HEK293 (cell line): ENCODE data around the gene PAF1.

Source experiments
- CTCF ChIA-PET: fragments of 350-600 bp; formaldehyde crosslinking; extraction: SDS; loops from one replicate; lab custom pipeline; 2021; ENCODE audit warnings: antibody characterized with exemption; lab: Yijun Ruan, JAX
- POLR2A ChIA-PET: fragments of 300-600 bp; formaldehyde crosslinking; extraction: SDS; loops from one replicate; lab custom pipeline; 2020; ENCODE audit warnings: antibody characterized with exemption, inconsistent platforms; lab: Yijun Ruan, JAX
- H3K27ac ChIP-seq: fragments of 200-500 bp; sonication (Bioruptor generic); 2 replicates; pipeline ENCODE4 v1.5.1; 2014; ENCODE audit warnings: low read depth, low read length, control low read depth, inconsistent platforms; ENCODE audit errors: extremely low read depth
- H3K36me3 ChIP-seq, 2 experiments: fragments of 200-500 bp in 1 of 2; sonication (Bioruptor generic) in 1 of 2; 1 replicate in 1 of 2; 2 replicates in 1 of 2; pipeline ENCODE4 v1.5.1; 2014 to 2017; ENCODE audit warnings: inconsistent platforms in 2 of 2, low read length in 2 of 2; ENCODE audit not compliant: control insufficient read depth in 2 of 2, insufficient read depth in 1 of 2
- H3K4me1 ChIP-seq: fragments of 200-500 bp; sonication (Bioruptor generic); 2 replicates; pipeline ENCODE4 v1.5.1; 2014; ENCODE audit warnings: mild to moderate bottlenecking, low read length, inconsistent platforms; ENCODE audit not compliant: control insufficient read depth, insufficient read depth
- H3K4me3 ChIP-seq: 2 replicates; pipeline ENCODE4 v1.5.1; 2011; ENCODE audit warnings: low read depth, mild to moderate bottlenecking, control low read depth, low read length, moderate library complexity
- H3K9me3 ChIP-seq: fragments of 200-500 bp; sonication (Bioruptor generic); 2 replicates; pipeline ENCODE4 v1.5.1; 2014; ENCODE audit warnings: low read depth, low read length, inconsistent platforms; ENCODE audit not compliant: control insufficient read depth, insufficient read depth
- GLIS2 ChIP-seq: fragments of 450-650 bp; formaldehyde crosslinking; IDR thresholded peaks from 2 replicates; pipeline ENCODE4 v1.5.1; 2016; ENCODE audit warnings: missing biosample characterization, missing genetic modification characterization
- HOXC10 ChIP-seq: sonication (generic); formaldehyde crosslinking; IDR thresholded peaks from 2 replicates; pipeline ENCODE4 v1.8.1; 2023; ENCODE audit warnings: mild to moderate bottlenecking, missing genetic modification reagents
- PBX3 ChIP-seq: sonication (generic); formaldehyde crosslinking; IDR thresholded peaks from 2 replicates; pipeline ENCODE4 v1.8.1; 2022; ENCODE audit warnings: mild to moderate bottlenecking, moderate library complexity, missing genetic modification reagents
- REPIN1 ChIP-seq: fragments of 450-650 bp; formaldehyde crosslinking; IDR thresholded peaks from 2 replicates; pipeline ENCODE4 v1.5.1; 2017; ENCODE audit warnings: missing biosample characterization, missing genetic modification characterization, low read depth
- SP7 ChIP-seq: fragments of 450-650 bp; formaldehyde crosslinking; IDR thresholded peaks from 2 replicates; pipeline ENCODE4 v1.5.1; 2016; ENCODE audit warnings: missing biosample characterization, missing genetic modification characterization
- ZBTB11 ChIP-seq: fragments of 450-650 bp; formaldehyde crosslinking; conservative IDR thresholded peaks from 2 replicates; pipeline ENCODE4 v1.5.1; 2016; ENCODE audit warnings: low read depth, missing biosample characterization, missing genetic modification characterization
- ZIC2 ChIP-seq: fragments of 450-650 bp; formaldehyde crosslinking; IDR thresholded peaks from 2 replicates; pipeline ENCODE4 v1.5.1; 2016; ENCODE audit warnings: missing biosample characterization, missing genetic modification characterization
- ZNF114 ChIP-seq: fragments of 450-650 bp; formaldehyde crosslinking; IDR thresholded peaks from 2 replicates; pipeline ENCODE4 v1.5.0; 2017; ENCODE audit warnings: missing biosample characterization, missing genetic modification characterization
- ZNF16 ChIP-seq: fragments of 450-650 bp; formaldehyde crosslinking; IDR thresholded peaks from 2 replicates; pipeline ENCODE4 v1.5.1; 2016; ENCODE audit warnings: low read depth, missing biosample characterization, missing genetic modification characterization
- ZNF214 ChIP-seq: fragments of 450-650 bp; formaldehyde crosslinking; IDR thresholded peaks from 2 replicates; pipeline ENCODE4 v1.5.1; 2017; ENCODE audit warnings: missing biosample characterization, mild to moderate bottlenecking, missing genetic modification characterization, borderline replicate concordance
- ZNF366 ChIP-seq: fragments of 450-650 bp; formaldehyde crosslinking; conservative IDR thresholded peaks from 2 replicates; pipeline ENCODE4 v1.5.1; 2016; ENCODE audit warnings: missing biosample characterization, missing genetic modification characterization
- ZNF529 ChIP-seq: fragments of 450-650 bp; formaldehyde crosslinking; IDR thresholded peaks from 2 replicates; pipeline ENCODE4 v1.5.1; 2017; ENCODE audit warnings: missing genetic modification characterization, missing biosample characterization; ENCODE audit not compliant: insufficient replicate concordance
- ZNF600 ChIP-seq: fragments of 450-650 bp; formaldehyde crosslinking; IDR thresholded peaks from 2 replicates; pipeline ENCODE4 v1.5.1; 2016; ENCODE audit warnings: missing biosample characterization, missing genetic modification characterization
- ZNF610 ChIP-seq: fragments of 450-650 bp; formaldehyde crosslinking; IDR thresholded peaks from 2 replicates; pipeline ENCODE4 v1.5.1; 2016; ENCODE audit warnings: missing biosample characterization, missing genetic modification characterization, borderline replicate concordance
- ZNF621 ChIP-seq: fragments of 450-650 bp; formaldehyde crosslinking; IDR thresholded peaks from 2 replicates; pipeline ENCODE4 v1.5.1; 2017; ENCODE audit warnings: missing biosample characterization, missing genetic modification characterization
- ZNF629 ChIP-seq: fragments of 450-650 bp; formaldehyde crosslinking; IDR thresholded peaks from 2 replicates; pipeline ENCODE4 v1.5.1; 2017; ENCODE audit warnings: missing biosample characterization, missing genetic modification characterization
- ZNF677 ChIP-seq: fragments of 450-650 bp; IDR thresholded peaks from 2 replicates; pipeline ENCODE4 v1.5.0; 2018; ENCODE audit warnings: missing biosample characterization, mild to moderate bottlenecking, missing genetic modification characterization, moderate library complexity
- ZNF707 ChIP-seq: fragments of 450-650 bp; formaldehyde crosslinking; IDR thresholded peaks from 2 replicates; pipeline ENCODE4 v1.5.1; 2016; ENCODE audit warnings: missing biosample characterization, missing genetic modification characterization
- TF ChIP-seq, protein P1 (sequence below): fragments of 450-650 bp; formaldehyde crosslinking; IDR thresholded peaks from 2 replicates; pipeline ENCODE4 v1.5.1; 2016; ENCODE audit warnings: missing biosample characterization, missing genetic modification characterization
- TF ChIP-seq, protein P2 (sequence below): fragments of 450-650 bp; formaldehyde crosslinking; IDR thresholded peaks from 2 replicates; pipeline ENCODE4 v1.5.1; 2017; ENCODE audit warnings: missing biosample characterization, mild to moderate bottlenecking, missing genetic modification characterization, moderate library complexity
- TF ChIP-seq, protein P3 (sequence below): fragments of 450-650 bp; formaldehyde crosslinking; IDR thresholded peaks from 2 replicates; pipeline ENCODE4 v1.5.1; 2016; ENCODE audit warnings: missing biosample characterization, missing genetic modification characterization

The PAF1 gene

DNA sequence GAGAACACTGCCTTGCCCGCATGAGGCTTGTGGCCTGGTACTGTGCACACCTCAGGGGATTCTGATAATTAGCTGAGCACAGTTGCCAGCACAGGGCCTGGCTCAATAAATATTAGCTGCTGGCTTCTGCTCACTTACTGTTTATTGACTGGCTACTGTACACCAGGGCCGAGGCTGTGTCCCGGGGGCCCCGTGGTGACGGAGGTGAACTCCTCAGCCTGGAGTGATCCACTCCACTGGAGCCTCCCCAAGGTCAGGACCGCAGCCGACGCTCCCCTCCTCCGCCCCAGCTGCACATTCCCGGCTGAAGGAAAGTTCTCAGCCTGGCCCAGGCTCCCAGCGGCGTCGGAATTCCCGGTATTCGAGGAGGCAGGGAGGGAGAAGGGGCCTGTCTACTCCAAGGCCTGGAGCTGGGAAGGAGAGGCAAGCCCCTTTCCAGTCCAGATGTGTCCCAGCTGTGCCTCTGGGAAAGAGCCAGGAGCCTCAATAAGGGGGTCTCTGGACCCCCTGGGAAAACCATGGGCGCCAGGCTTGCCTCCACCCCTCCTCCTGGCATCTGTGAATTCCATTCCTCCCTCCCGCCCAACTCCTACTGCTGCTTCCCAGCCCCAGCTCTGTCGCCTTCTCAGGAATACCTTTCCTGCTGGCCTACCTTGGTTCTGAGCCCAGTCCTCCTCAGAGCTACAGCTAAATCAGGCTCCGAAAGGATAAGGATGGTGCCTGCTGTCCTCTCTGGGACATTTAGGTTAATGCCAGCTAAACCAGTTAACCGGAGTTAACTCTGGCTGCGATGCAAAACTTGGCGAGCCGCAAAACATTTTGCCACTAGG is 37.6 kb upstream of the PAF1 start (continued):
- TF ChIP-seq ZBTB11 (tag by site-specific recombination) (no peak), ZNF621 (tag by site-specific recombination) (no peak), REPIN1 (tag by site-specific recombination) (no peak), ZNF610 (tag by site-specific recombination) (no peak), ZNF629 (tag by site-specific recombination) (peak; percentile 40), ZNF600 (peak; percentile 82), ZNF366 (tag by site-specific recombination) (0 out of 2 replicates have a peak, but pooled peaks have one; percentile 32), SP7 (peak; percentile 19), ZNF707 (tag by site-specific recombination) (no peak), ZNF214 (tag by site-specific recombination) (no peak), HOXC10 (CRISPR knock-in tag) (no peak), ZNF16 (no peak), ZIC2 (tag by site-specific recombination) (peak; percentile 95), GLIS2 (peak; percentile 57), ZNF677 (tag by site-specific recombination) (0 out of 2 replicates have a peak, but pooled peaks have one; percentile 1), ZNF529 (tag by site-specific recombination) (no peak)
- TF ChIP-seq, protein P1, sequence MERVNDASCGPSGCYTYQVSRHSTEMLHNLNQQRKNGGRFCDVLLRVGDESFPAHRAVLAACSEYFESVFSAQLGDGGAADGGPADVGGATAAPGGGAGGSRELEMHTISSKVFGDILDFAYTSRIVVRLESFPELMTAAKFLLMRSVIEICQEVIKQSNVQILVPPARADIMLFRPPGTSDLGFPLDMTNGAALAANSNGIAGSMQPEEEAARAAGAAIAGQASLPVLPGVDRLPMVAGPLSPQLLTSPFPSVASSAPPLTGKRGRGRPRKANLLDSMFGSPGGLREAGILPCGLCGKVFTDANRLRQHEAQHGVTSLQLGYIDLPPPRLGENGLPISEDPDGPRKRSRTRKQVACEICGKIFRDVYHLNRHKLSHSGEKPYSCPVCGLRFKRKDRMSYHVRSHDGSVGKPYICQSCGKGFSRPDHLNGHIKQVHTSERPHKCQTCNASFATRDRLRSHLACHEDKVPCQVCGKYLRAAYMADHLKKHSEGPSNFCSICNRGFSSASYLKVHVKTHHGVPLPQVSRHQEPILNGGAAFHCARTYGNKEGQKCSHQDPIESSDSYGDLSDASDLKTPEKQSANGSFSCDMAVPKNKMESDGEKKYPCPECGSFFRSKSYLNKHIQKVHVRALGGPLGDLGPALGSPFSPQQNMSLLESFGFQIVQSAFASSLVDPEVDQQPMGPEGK (tag by site-specific recombination) = peak; percentile 56
- TF ChIP-seq, protein P2, sequence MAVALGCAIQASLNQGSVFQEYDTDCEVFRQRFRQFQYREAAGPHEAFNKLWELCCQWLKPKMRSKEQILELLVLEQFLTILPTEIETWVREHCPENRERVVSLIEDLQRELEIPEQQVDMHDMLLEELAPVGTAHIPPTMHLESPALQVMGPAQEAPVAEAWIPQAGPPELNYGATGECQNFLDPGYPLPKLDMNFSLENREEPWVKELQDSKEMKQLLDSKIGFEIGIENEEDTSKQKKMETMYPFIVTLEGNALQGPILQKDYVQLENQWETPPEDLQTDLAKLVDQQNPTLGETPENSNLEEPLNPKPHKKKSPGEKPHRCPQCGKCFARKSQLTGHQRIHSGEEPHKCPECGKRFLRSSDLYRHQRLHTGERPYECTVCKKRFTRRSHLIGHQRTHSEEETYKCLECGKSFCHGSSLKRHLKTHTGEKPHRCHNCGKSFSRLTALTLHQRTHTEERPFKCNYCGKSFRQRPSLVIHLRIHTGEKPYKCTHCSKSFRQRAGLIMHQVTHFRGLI (tag by site-specific recombination) = no peak
- TF ChIP-seq, all 188 proteins: peak for 30

DNA sequence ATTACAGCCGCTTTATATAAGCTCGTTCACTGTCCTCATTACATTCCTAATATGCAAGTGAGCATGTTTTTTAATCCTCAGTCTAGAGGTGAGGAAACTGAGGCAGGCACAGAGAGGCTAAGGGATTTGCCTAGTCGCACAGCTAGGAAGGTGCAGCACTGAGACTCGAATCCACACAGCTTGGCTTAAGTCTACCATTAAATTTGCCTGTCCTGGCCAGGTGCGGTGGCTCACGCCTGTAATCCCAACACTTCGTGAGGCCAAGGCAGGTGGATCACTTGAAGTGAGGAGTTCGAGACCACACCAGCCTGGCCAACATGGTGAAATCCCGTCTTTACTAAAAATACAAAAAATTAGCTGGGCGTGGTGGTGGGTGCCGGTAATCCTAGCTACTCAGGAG is 36.8 kb upstream of the PAF1 start:
- Histone ChIP-seq H3K4me1 (peaks cover 7% of the 10 kb centered on the region), H3K27ac (no peak overlapping the region)
- TF ChIP-seq PBX3 (CRISPR knock-in tag) (no peak), ZNF114 (tag by site-specific recombination) (no peak)
- TF ChIP-seq, protein P3, sequence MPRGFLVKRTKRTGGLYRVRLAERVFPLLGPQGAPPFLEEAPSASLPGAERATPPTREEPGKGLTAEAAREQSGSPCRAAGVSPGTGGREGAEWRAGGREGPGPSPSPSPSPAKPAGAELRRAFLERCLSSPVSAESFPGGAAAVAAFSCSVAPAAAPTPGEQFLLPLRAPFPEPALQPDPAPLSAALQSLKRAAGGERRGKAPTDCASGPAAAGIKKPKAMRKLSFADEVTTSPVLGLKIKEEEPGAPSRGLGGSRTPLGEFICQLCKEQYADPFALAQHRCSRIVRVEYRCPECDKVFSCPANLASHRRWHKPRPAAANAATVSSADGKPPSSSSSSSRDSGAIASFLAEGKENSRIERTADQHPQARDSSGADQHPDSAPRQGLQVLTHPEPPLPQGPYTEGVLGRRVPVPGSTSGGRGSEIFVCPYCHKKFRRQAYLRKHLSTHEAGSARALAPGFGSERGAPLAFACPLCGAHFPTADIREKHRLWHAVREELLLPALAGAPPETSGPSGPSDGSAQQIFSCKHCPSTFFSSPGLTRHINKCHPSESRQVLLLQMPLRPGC (tag by site-specific recombination) = no peak
- TF ChIP-seq, all 188 proteins: peak for 0
- ChIA-PET CTCF (interaction anchor here (1.0 to 4.2 kb wide), 11 partner anchors 9 to 105 kb away, joined by 3 to 20 read pairs (median 7); partner anchors contain the start of genes EID2B, PLEKHG2 and TIMM50), POLR2A (interaction anchor here (1.1 to 13.3 kb wide), 10 partner anchors 8 to 85 kb away, joined by 4 to 255 read pairs (median 14); partner anchors contain the start of genes MED29, PAF1, RPS16 and SAMD4B)
- Histone ChIP-seq H3K9me3 (no peaks in the 10 kb centered on the region), H3K36me3 (peaks cover 34 to 39% of the 10 kb centered on the region in 2 experiments), H3K4me3 (no peak overlapping the region)
